ENCODE measurements around the gene SLX9.

SLX9 gene

DNA sequence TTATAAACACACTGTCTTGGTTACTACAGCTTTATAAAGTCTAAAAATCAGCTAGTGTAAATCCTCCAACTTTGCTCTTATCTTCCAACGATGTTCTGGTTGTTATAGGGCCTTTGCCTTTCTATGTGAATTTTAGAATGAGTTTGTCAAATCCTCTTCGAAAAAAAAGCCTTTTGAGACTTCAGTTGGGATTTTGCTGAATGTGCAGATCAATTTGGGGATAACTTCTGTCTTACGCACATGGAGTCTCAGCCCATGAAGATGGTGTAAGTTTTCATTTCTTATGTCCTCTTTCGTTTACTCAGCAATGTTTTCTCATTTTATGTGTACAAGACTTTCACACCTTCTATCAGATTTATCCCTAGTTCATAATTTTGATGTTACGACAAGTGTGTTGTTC, 69.8 kb downstream of the SLX9 start:
- no peak for DNase-seq

DNA sequence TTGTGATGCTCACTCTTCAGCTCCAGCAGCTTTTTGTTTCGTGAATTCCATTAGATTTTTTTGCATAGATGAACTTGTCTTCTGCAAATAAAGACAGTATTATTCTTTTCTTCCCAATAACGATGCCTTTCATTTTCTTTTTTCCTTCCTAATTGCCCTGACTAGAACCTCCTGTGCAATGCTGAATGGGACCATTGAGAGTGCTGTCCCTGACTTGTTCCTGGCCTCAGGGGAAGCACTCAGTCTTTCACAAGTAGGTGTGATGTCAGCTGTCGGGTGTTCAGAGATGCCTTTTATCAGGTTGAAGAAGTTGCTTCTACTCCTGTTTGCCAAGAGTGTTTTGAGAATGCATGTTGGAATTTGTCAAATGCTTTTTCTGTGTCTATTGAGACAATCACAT, 70.3 kb downstream of the SLX9 start:
- no peak for DNase-seq

DNA sequence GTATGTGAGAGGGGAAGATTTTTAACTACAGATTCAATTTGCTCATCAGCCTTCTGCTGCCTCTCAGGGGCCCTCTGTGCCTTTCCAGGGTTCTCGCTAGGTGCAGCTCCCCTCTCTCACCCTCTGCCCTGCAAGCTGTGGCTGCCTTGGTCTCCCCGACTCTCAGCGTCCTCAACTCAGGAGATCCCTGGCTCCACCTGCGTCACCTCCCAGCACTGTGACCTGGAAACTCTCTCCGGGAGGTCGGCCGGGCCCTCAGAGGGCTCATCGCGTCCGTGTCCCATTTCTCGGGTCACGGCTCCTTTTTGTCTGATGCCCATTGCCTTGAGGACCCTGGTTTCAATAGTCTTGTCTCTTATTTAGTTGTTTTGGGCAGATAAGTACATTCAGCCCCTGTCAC, 71.0 kb downstream of the SLX9 start:
- no peak for DNase-seq

- no peak for DNase-seq
Measured at GRCh38 chr21:45011426-45011825, 71.6 kb downstream of the SLX9 start.

DNA sequence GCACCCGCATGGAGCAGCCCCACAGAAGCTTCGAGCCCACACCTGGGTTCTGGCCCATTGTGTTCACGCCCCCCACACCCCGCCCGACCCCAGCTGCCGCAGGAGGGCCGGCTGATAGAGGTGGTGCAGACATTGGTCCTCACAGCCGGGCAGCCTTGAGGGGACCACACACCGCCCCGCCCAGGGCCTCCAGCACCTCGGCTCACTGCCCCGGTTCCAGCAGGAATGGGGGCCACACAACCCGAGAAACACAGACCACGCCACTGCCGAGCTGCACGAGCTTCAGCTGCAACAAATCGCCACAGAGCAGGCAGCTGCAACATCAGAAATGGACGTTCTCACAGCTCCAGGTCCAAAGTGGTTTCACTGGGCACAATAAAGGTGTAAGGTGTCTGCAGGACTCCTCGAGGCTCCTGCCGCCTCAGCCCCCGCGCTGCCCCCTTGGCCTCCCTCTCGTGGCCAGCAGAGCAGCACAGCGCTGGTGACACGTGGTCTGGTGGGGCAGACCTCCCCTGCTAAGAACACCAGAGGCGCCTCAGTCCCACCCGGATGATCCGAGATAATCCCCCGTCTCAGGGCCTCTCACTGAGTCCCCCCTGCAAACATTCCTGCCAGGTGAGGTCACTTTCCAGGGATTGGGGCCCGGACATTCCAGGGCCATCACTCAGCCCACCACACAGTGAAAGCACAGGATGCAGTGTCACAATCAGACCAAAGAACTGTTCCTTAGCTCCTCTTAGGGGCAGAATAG, 72.3 kb downstream of the SLX9 start:
- no peak for DNase-seq

- DNase-seq, result no peak
Measured at GRCh38 chr21:45012662-45013259, 72.9 kb downstream of the SLX9 start.

DNA sequence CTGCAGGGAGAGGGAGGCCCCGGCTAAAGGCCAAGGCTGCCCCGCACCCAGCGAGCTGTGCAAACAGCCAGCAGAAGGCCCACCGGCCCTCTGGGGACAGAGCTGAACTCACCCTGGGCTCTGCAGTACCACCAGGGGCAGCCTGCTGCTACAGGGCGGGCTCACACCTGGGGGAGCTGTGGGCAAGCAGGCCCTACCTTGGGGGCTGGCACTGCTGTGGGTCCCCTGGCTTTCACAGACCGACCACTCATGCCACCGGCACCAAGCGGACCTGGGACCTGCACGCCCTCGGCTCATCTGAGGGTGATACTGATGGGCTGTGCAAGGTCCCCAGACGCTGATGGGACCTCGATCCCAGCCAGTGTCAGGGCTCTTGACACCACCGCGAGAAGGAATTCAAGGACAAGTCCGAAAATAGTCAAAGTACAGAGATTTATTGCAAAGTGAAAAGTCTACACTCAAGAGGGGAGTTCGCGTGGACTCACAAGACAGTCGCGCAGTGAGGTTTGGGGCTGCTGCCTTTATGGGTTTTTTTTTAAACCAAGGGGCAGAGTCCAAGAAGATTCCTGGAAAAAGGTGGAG, 73.5 kb downstream of the SLX9 start:
- DNase-seq, result no peak

GRCh38 chr21:45014747-45015468, 75.1 kb downstream of the SLX9 start:
- DNase-seq, result no peak

DNA sequence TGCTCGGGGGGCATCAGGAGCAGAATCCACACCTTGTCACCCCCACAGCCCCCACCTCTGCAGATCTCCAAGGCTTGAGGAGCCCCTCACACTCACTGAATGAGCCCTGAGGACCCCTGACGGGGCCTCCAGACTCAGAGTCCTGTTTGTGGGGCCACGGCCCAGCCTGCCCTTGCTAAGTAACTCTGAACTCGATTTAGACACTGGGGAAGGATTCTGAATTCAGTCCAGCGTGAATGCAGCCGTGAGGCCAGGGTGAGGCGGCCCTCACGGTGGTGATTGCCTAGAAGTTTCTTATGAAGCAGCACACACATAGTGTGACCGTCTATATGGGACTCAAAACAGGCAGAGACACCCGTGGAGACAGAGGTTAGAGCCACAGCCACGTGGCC, 75.6 kb downstream of the SLX9 start:
- DNase-seq, result no peak

DNA sequence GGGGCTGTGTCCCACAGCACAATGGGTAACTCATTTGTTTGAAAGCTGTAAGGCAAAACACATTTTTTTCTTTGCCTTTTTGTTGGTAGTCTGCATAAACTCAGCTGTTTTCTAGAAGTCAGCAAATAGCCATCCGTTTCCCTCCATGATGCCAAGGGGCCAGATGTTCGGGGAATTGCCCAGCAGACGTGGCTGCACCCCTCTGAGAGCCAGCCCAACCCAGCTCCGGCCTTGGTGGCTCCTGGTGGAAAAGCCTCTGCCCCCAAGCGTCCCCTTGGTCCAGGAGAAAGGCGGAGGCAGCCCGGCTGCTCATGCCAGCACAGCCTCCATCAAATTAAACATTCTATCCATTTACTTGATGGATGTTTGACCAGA, 76.2 kb downstream of the SLX9 start:
- no peak for DNase-seq

DNA sequence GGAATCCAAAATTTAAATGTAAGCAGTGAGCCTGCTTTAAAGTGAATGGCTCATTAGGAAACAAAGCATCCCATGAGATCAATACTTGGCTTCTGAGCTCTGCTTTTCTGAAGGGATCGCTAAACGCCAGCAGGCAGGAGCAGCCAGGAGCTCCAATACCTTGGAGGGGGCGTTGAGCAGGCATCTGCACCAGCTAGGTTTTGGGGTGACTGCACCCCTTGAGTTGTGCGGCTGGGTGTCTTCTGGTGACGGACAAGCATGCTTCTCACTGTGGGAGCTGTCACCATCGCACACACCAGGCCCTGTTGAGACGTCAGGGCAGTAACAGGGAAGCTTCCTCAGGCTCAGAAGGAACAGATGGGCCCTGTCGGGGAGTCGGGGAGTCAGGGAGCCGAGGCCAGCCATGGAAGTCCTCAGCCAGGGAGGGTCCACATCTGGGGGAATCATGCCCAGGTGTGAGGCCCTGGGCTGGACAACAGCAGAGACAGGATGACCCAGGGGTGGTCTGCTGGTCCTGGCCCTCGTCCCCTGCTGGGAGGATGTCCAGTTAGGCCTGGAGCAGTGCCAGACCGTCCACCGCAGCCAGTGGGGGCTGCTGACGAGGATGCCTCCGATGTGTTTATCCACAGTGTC, 76.7 kb downstream of the SLX9 start:
- DNase-seq, result no peak

DNA sequence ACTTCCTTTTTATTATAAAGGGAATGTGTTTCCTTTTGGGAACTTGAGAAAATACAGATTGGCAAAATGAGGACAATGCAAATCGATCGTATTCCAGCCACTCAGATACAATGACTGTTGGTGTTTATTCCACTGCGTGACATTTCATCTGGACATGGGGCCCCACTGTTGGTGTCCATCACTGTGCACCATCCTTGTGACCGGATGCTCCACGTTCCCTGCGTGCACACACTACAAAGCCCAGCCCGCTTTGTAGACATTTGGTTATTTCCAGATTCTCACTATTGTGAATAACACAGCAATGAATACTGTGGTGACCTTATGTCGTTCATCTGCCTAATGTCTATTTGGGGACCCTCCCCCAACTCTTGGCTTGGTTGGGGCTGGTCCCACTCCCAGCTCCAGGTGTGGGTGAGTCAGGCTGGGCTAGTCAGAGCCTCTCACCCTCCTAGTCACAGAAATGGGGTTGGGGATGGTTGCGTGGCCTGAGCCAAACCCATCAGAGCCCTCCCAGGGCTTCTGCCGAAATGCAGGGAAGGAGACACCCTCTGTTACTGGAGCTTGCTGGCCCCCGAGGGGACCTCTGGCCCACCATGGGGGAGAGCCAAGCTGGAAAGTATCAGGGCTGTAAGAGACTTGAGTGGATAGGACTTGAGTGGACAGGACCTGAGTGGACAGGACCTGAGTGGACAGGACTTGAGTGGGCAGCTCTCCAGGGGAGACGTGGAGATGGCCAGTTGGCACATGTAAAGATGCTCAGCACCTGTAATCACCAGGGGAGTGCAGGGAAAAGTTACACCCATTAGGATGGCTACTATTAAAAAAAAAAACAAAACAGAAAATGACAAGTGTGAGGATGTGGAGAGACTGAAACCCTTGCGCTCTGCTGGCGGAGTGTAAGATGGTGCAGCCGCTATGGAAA, 77.5 kb downstream of the SLX9 start:
- DNase-seq, result no peak

- DNase-seq, result no peak
Measured at GRCh38 chr21:45018131-45019075, 78.6 kb downstream of the SLX9 start.

- DNase-seq, result no peak
Measured at GRCh38 chr21:45019076-45019886, 79.5 kb downstream of the SLX9 start.

- DNase-seq, result no peak
Measured at GRCh38 chr21:45019887-45020537, 80.2 kb downstream of the SLX9 start.

- DNase-seq, result no peak
Measured at GRCh38 chr21:45020629-45021427, 81.0 kb downstream of the SLX9 start.

GRCh38 chr21:45021428-45022347, 81.9 kb downstream of the SLX9 start:
- no peak for DNase-seq

- DNase-seq, result no peak
Measured at GRCh38 chr21:45022348-45022675, 82.5 kb downstream of the SLX9 start.

All from SIG-M5 (cell line).